HFF-Myc (cell line): ENCODE measurements around the gene ART4.

Experiments
- DNase-seq: peaks from one replicate; pipeline ENCODE4 v3.0.0-alpha.2; 2011; ENCODE audit warnings: low read depth; ENCODE audit errors: extremely low read depth
- H3K4me3 ChIP-seq: replicated peaks from 2 replicates; pipeline ENCODE4 v1.5.1; 2011; ENCODE audit warnings: low read depth, mild to moderate bottlenecking, control low read depth, low read length
- TF ChIP-seq, protein P1 (sequence below): IDR thresholded peaks from 2 replicates; pipeline ENCODE4 v1.5.1; 2012; ENCODE audit warnings: mild to moderate bottlenecking, low read depth, low read length, control low read depth; ENCODE audit errors: missing control alignments

The ART4 gene

DNA sequence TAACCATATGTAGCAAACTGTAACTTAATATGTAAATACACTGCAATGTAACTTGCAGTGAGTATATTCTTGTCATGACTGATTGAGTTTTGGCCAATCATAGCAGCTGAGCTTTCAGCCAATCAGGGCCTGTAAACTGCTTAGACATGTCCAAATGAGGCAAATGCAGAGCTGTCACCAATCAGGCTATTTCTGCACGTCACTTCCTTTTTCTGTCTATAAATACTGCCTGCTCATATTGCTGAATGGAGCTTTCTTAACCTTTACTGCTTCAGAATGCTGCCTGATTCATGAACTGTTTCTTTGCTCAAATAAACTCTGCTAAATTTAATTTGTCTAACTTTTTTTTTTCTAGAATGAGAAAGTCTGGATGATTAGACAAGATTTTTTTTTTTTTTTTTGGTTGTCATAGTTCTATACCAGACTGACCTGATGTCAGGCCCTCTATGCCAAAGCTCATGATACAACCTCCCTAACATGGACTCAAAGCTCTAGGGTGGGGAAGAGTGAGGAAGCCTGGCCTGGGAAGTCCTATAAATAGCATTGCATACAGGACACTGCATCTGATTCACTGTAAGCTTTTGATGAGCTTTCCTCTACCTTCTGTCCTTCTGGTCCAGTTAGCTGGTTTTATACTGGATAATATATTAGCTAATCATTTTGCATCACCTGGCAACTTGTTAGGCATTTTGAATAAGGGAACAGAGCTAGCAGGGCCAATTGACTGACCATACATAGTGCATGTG is 30.3 kb upstream of the ART4 start:
- DNase-seq, result no peak
- TF ChIP-seq, protein P1, sequence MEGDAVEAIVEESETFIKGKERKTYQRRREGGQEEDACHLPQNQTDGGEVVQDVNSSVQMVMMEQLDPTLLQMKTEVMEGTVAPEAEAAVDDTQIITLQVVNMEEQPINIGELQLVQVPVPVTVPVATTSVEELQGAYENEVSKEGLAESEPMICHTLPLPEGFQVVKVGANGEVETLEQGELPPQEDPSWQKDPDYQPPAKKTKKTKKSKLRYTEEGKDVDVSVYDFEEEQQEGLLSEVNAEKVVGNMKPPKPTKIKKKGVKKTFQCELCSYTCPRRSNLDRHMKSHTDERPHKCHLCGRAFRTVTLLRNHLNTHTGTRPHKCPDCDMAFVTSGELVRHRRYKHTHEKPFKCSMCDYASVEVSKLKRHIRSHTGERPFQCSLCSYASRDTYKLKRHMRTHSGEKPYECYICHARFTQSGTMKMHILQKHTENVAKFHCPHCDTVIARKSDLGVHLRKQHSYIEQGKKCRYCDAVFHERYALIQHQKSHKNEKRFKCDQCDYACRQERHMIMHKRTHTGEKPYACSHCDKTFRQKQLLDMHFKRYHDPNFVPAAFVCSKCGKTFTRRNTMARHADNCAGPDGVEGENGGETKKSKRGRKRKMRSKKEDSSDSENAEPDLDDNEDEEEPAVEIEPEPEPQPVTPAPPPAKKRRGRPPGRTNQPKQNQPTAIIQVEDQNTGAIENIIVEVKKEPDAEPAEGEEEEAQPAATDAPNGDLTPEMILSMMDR, result no peak
- no peak overlapping the region for H3K4me3 ChIP-seq

DNA sequence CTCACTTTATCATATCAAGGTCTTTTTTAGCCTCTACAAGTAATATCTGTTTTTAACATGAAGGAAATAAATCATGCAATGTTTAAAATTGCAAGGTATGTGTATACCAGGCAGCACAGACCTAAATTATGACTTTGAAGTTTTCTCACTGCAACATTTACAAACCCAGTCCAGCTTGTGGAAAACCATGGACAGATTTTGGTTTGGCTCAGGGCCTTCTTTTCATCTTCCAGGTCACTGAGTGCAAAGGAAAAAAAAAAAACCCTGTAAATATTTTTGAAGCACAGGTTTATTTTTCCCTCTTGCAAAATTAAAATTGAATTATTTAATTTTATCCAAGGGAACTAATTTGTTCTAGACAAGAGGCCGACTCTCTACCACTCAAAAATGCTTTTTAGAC is 28.6 kb upstream of the ART4 start:
- TF ChIP-seq, protein P1, result no peak
- DNase-seq, result no peak
- H3K4me3 ChIP-seq, result no peak overlapping the region

DNA sequence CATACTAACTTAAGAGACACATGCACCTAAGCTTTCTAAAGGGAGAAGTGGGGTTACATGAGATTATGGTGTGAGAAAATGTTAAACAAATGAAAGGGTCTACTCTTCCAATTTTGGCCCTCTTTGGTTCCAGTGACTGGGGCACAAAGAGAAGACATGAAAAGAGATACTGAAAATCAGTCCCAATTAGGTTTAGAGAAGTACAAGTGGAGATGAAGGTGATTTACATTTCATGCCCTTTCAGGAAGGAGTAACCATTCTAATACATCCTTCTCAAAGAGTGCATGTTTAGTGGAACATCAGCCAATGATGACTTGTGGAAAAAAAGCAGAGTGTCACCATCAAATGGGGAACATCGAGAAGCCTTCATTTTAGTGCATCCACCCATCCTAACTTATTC is 27.9 kb upstream of the ART4 start:
- no peak for DNase-seq
- TF ChIP-seq, protein P1, result no peak
- no peak overlapping the region for H3K4me3 ChIP-seq

DNA sequence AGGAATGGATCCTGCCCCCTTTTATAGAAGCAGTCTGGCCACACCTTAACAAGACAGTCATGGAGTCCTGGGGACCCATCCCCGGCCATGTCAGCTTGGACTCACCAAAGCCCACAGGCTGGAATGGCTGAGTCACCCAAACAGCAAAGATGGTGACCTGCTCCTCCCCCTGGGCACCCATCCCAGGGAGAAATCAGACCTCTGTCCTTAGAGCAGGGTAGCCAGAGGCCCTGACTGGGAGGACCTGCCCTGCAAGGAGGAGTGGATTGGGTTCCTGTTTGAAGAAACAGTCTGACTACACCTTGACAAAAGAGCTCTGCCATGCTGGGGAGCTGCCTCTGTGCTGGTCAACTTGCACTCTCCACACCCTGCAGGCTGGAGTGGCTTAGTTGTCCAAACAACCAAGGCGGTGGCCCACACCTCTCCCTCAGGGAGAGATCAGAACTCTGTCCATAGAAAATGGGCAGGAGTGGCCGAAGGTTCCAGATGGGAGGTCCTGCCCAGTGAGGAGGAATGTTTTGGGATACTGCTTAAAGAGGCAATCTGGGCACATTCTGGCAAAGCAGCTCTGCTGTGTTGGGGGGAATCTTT is 25.7 kb upstream of the ART4 start:
- DNase-seq, result no peak
- TF ChIP-seq, protein P1, result no peak
- no peak overlapping the region for H3K4me3 ChIP-seq

DNA sequence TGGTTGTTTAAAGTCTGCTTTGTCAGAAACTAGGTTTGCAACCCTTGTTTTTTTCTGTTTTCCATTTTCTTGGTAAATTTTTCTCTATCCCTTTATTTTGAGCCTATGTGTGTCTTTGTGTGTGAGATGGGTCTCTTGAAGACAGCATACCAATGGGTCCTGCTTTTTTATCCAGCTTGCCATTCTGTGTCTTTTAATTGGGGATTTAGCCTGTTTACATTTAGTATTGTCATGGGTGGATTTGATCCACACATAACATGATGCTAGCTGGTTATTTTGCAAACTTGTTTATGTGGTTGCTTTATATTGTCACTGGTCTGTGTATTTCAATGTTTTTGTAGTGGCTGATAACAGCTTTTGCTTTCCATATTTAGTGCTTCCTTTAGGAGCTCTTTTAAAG is 17.2 kb upstream of the ART4 start:
- TF ChIP-seq, protein P1, result no peak
- H3K4me3 ChIP-seq, result no peak overlapping the region
- DNase-seq, result no peak

DNA sequence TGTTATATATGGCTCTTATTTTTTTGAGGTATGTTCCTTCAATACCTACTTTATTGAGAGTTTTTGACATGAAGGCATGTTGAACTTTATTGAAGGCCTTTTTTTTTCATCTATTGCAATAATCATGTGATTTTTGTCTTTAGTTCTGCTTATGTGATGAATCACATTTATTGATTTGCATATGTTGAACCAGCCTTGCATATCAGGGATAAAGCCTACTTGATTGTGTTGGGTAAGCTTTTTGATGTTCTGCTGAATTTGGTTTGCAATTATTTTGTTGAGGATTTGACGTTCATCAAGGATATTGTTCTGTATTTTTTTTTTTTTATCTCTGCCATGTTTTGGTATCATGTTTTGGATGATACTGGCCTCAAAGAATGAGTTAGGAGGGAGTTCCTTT is 15.2 kb upstream of the ART4 start:
- TF ChIP-seq, protein P1, result no peak
- no peak overlapping the region for H3K4me3 ChIP-seq
- no peak for DNase-seq
